ENCODE measurements around the gene B3GAT3. TPM values are rescaled to one million over a fixed set of nuclear protein-coding genes. Genes with fewer than 3 reads are reported as not detected.

B3GAT3 gene
- total RNA-seq, 6 donors from 2014 or later, result 21.3 to 43.9 (median 37.9) TPM

- Histone ChIP-seq H3K27ac (peak overlapping the region; percentile 77 to 97 (median 90)), H3K36me3 (peaks cover 3 to 23% (median 13%) of the 10 kb centered on the region in 4 donors), H3K9me3 (no peaks in the 10 kb centered on the region), H3K4me3 (peak overlapping the region in 3 of 4 donors; percentile 60 to 95 (median 84)), H3K27me3 (no peaks in the 10 kb centered on the region), H3K4me1 (peaks cover 31 to 49% (median 37%) of the 10 kb centered on the region in 4 donors)
- 55 to 57% methylated on average over 14 to 16 of the region's 16 CpGs for WGBS, 2 donors
- DNase-seq, result no peak
- TF ChIP-seq EP300 (IDR thresholded peaks at IDR 0.05) (no peak), POLR2AphosphoS5 (IDR thresholded peaks at IDR 0.05) (no peak), CTCF (IDR thresholded peaks at IDR 0.05) (no peak), POLR2A (IDR thresholded peaks at IDR 0.05) (no peak)
- ATAC-seq (ENCODE audit: low FRiP score in 2 of 2), result no peak
These were observed 44.6 kb upstream of the B3GAT3 start for GRCh38 chr11:62666259-62666926.

GRCh38 chr11:62665599-62666258, 43.9 kb upstream of the B3GAT3 start:
- no peaks in the 10 kb centered on the region for H3K27me3 ChIP-seq
- no peak for TF ChIP-seq POLR2AphosphoS5 (IDR thresholded peaks at IDR 0.05)
- TF ChIP-seq POLR2A (IDR thresholded peaks at IDR 0.05), result no peak
- TF ChIP-seq CTCF (IDR thresholded peaks at IDR 0.05), result no peak
- TF ChIP-seq EP300 (IDR thresholded peaks at IDR 0.05), result no peak
- H3K27ac ChIP-seq, result peak overlapping the region; percentile 77 to 97 (median 90)
- H3K4me3 ChIP-seq, result peak overlapping the region; percentile 14 to 95 (median 72)
- H3K9me3 ChIP-seq, result no peaks in the 10 kb centered on the region
- peaks cover 28 to 44% (median 34%) of the 10 kb centered on the region in 4 donors for H3K4me1 ChIP-seq
- peaks cover 3 to 24% (median 13%) of the 10 kb centered on the region in 4 donors for H3K36me3 ChIP-seq
- ATAC-seq (ENCODE audit: low FRiP score in 2 of 2) (peak; percentile 72 to 78), DNase-seq (peak in 1 of 2 donors; percentile 46)
- WGBS, 2 donors, result 3 to 8% methylated on average over 16 to 39 of the region's 39 CpGs

GRCh38 chr11:62665075-62665598, 43.4 kb upstream of the B3GAT3 start, which contains the start of the genes C11orf98 and CSKMT:
C11orf98 (minus strand) TSS chr11:62665210; CDS start chr11:62665169, 41 bp downstream.
CSKMT (plus strand) TSS chr11:62665312; CDS start chr11:62665880, 568 bp downstream.
- Histone ChIP-seq H3K27me3 (no peaks in the 10 kb centered on the region), H3K4me1 (peaks cover 22 to 38% (median 29%) of the 10 kb centered on the region in 4 donors), H3K36me3 (peaks cover 3 to 24% (median 13%) of the 10 kb centered on the region in 4 donors), H3K9me3 (no peaks in the 10 kb centered on the region), H3K4me3 (peak within 1 kb of the TSS; percentile 48 to 95 (median 72)), H3K27ac (peak within 1 kb of the TSS; percentile 77 to 97 (median 90))
- 0 to 4% methylated on average over 10 to 47 of the region's 47 CpGs for WGBS, 2 donors
- ATAC-seq (ENCODE audit: low FRiP score in 2 of 2), result peak; percentile 98 to 99
- TF ChIP-seq EP300 (IDR thresholded peaks at IDR 0.05) (no peak), POLR2A (IDR thresholded peaks at IDR 0.05) (peak in 3 of 4 donors; percentile 91 to 99 (median 98)), CTCF (IDR thresholded peaks at IDR 0.05) (peak in 1 of 6 experiments; percentile 11), POLR2AphosphoS5 (IDR thresholded peaks at IDR 0.05) (peak; percentile 96 to 100)
- DNase-seq, result peak; percentile 93 to 98

GRCh38 chr11:62664405-62665074, 42.8 kb upstream of the B3GAT3 start:
- H3K36me3 ChIP-seq, result peaks cover 3 to 24% (median 13%) of the 10 kb centered on the region in 4 donors
- no peaks in the 10 kb centered on the region for H3K27me3 ChIP-seq
- peak overlapping the region; percentile 48 to 95 (median 72) for H3K4me3 ChIP-seq
- peaks cover 21 to 33% (median 29%) of the 10 kb centered on the region in 4 donors for H3K4me1 ChIP-seq
- ATAC-seq (ENCODE audit: low FRiP score in 2 of 2), result peak; percentile 62 to 71
- peak overlapping the region; percentile 77 to 97 (median 90) for H3K27ac ChIP-seq
- peak in 1 of 2 donors; percentile 45 for DNase-seq
- TF ChIP-seq EP300 (IDR thresholded peaks at IDR 0.05), result no peak
- TF ChIP-seq CTCF (IDR thresholded peaks at IDR 0.05), result no peak
- no peak for TF ChIP-seq POLR2AphosphoS5 (IDR thresholded peaks at IDR 0.05)
- TF ChIP-seq POLR2A (IDR thresholded peaks at IDR 0.05), result no peak
- WGBS, 2 donors, result 3 to 4% methylated on average over 15 to 36 of the region's 36 CpGs
- H3K9me3 ChIP-seq, result no peaks in the 10 kb centered on the region
